NCI-H1092 treated with DMSO at 0.1 percent for 48 hours (cell line): ENCODE results near the gene FYTTD1.

Experiments used
- DNase-seq: peaks from one replicate; lab custom pipeline; 2025; lab: John Stamatoyannopoulos, UW

The FYTTD1 gene

DNA sequence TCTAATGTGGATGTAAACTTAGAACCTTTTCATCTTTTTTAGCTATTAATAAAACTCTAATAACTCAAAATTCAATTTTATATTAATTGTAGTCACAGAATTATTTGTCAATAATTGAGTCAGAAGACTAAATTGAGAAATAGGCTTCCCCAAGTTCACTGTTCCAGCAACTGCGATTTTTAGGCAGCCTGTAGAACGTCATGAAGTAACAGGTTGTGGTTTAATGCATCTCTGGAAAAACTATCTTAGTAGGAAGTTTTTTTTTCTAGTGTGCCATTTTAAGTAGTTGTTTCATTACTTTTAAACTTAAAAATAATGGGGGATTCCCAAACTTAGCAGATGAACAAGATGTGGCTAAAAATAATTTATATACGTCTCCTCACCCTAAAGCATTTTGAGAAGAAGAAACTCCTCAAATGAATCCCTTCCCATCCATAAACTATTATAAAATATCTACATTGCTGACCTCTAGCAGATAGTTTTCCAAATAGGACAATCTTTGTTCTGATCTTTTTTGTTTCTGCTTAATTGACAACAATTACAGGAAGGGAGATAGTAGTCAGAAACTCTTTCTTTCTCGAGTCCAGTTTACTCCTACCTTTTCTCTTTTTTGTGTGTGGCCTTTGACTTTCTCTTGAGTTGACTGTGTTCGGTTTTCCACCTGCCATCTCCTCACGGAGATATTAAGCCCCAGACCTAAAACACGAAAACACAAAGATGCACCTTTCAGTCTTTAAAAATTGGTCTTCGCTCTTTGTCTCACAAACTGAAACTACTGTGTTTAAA lies 84.4 kb downstream of the FYTTD1 start:
- DNase-seq = no peak

GRCh38 chr3:197835509-197835908 lies 85.8 kb downstream of the FYTTD1 start:
- DNase-seq = no peak

GRCh38 chr3:197836244-197836643 lies 86.6 kb downstream of the FYTTD1 start:
- no peak for DNase-seq
